BJ (cell line): ENCODE data around the gene ADTRP. TPM values are rescaled to one million over a fixed set of nuclear protein-coding genes. Genes with fewer than 3 reads are reported as not detected.

Experiments
- CTCF ChIA-PET: fragments of 350-600 bp; formaldehyde crosslinking; extraction: SDS; loops from one replicate; lab custom pipeline; 2021; ENCODE audit warnings: antibody characterized with exemption, inconsistent platforms; lab: Yijun Ruan, JAX
- POLR2A ChIA-PET: fragments of 300-600 bp; sonication (Branson Sonifier 250); formaldehyde crosslinking; extraction: SDS; loops from one replicate; lab custom pipeline; 2021; ENCODE audit warnings: antibody characterized with exemption; lab: Charles Lee
- DNase-seq: peaks from one replicate; pipeline ENCODE4 v3.0.0-alpha.2; 2011; ENCODE audit warnings: low read depth
- H3K27me3 ChIP-seq: 2 replicates; pipeline ENCODE4 v1.6.0; 2011; ENCODE audit warnings: low read length; ENCODE audit not compliant: control insufficient read depth, insufficient read depth
- H3K36me3 ChIP-seq: 2 replicates; pipeline ENCODE4 v1.5.1; 2011; ENCODE audit warnings: low read length; ENCODE audit not compliant: control insufficient read depth, insufficient read depth
- H3K4me3 ChIP-seq: 2 replicates; pipeline ENCODE4 v1.5.1; 2011; ENCODE audit warnings: low read depth, mild to moderate bottlenecking, control low read depth, low read length
- polyA plus RNA-seq: library from polyadenylated mRNA; depleted of rRNA; stranded (reverse); fragments of >200 nt; gene quantifications from 2 replicates; pipeline ENCODE4 v1.2.3, GENCODE V29; 2011
- TF ChIP-seq, protein P1 (sequence below): IDR thresholded peaks from 2 replicates; pipeline ENCODE4 v1.5.1; 2011; ENCODE audit warnings: low read depth, mild to moderate bottlenecking, control low read depth, inconsistent platforms, low read length, moderate library complexity; ENCODE audit not compliant: insufficient read depth

Gene ADTRP
- polyA plus RNA-seq, 1 experiment: 0.58 TPM

DNA sequence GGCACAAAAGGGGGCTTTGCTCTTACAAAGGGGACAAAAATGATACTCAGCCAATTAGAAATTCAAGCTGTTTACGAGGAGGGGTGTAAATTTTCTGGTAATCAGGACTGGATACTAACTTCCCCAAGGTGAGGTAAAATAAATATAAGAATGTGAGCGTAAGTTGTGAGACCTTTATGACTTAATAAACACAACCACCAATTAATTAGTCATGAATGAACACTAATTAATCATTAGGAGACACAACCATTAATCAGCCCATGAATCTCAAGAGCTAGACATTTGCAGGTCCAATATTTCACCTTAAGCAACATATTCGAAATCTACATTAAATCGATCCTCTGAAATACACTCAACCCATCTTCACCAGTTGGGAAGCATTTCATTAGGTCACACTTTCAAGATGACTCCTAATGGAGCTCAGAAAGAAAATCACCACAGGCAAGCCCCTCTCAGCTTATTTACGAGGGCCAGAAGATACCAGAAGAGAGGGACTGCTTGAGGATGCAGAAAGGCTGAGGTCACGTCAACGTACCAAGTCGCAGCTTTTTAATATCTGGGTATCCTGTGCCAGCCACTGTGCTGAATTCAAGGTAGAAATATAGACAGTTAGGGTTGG, 2.7 kb downstream of the ADTRP start:
- CTCF ChIA-PET: interaction anchor here (0.6 kb wide), 1 partner anchor 18 kb away, joined by 3 read pairs; no protein-coding TSS in a partner anchor
- Histone ChIP-seq H3K27me3 (no peaks in the 10 kb centered on the region), H3K36me3 (no peaks in the 10 kb centered on the region), H3K4me3 (no peak overlapping the region)
- POLR2A ChIA-PET: no interaction called here
- TF ChIP-seq, protein P1, sequence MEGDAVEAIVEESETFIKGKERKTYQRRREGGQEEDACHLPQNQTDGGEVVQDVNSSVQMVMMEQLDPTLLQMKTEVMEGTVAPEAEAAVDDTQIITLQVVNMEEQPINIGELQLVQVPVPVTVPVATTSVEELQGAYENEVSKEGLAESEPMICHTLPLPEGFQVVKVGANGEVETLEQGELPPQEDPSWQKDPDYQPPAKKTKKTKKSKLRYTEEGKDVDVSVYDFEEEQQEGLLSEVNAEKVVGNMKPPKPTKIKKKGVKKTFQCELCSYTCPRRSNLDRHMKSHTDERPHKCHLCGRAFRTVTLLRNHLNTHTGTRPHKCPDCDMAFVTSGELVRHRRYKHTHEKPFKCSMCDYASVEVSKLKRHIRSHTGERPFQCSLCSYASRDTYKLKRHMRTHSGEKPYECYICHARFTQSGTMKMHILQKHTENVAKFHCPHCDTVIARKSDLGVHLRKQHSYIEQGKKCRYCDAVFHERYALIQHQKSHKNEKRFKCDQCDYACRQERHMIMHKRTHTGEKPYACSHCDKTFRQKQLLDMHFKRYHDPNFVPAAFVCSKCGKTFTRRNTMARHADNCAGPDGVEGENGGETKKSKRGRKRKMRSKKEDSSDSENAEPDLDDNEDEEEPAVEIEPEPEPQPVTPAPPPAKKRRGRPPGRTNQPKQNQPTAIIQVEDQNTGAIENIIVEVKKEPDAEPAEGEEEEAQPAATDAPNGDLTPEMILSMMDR: no peak
- no peak for DNase-seq

- ChIA-PET CTCF (interaction anchor here (0.7 kb wide), 1 partner anchor 47 kb away, joined by 3 read pairs; no protein-coding TSS in a partner anchor), POLR2A (no interaction called here)
- no peak for DNase-seq
- TF ChIP-seq, protein P1: no peak
- Histone ChIP-seq H3K36me3 (no peaks in the 10 kb centered on the region), H3K4me3 (no peak overlapping the region), H3K27me3 (no peaks in the 10 kb centered on the region)
Observed at GRCh38 chr6:11774426-11774825, 4.2 kb downstream of the ADTRP start.

DNA sequence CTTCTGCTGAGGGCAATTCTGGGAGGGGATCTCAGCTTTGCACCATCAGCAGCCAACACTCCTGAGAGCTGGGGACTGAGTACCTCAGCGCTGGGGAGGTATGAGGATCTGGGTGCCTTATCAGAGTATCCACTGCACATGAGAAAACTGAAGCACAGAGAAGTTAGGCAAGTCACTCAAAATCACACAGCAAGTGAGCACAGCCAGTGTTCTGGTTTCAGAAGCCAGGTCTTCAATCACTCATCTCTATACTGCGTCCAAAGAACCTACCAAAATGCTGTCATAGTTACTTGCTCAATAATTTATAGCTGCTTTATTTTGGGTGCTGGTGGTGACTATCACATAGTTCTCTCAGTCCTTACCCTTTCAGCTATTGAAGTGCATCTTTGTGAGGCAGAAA, 5.0 kb downstream of the ADTRP start:
- H3K36me3 ChIP-seq: no peaks in the 10 kb centered on the region
- no peaks in the 10 kb centered on the region for H3K27me3 ChIP-seq
- POLR2A ChIA-PET: no interaction called here
- DNase-seq: no peak
- CTCF ChIA-PET: interaction anchor here (0.7 kb wide), 1 partner anchor 10 kb away, joined by 3 read pairs; no protein-coding TSS in a partner anchor
- TF ChIP-seq, protein P1: no peak
- H3K4me3 ChIP-seq: no peak overlapping the region

GRCh38 chr6:11773013-11773412, 5.6 kb downstream of the ADTRP start:
- TF ChIP-seq, protein P1: no peak
- POLR2A ChIA-PET: no interaction called here
- H3K36me3 ChIP-seq: no peaks in the 10 kb centered on the region
- H3K27me3 ChIP-seq: no peaks in the 10 kb centered on the region
- no peak for DNase-seq
- no peak overlapping the region for H3K4me3 ChIP-seq
- CTCF ChIA-PET: interaction anchor here (0.7 kb wide), 1 partner anchor 11 kb away, joined by 3 read pairs; no protein-coding TSS in a partner anchor

DNA sequence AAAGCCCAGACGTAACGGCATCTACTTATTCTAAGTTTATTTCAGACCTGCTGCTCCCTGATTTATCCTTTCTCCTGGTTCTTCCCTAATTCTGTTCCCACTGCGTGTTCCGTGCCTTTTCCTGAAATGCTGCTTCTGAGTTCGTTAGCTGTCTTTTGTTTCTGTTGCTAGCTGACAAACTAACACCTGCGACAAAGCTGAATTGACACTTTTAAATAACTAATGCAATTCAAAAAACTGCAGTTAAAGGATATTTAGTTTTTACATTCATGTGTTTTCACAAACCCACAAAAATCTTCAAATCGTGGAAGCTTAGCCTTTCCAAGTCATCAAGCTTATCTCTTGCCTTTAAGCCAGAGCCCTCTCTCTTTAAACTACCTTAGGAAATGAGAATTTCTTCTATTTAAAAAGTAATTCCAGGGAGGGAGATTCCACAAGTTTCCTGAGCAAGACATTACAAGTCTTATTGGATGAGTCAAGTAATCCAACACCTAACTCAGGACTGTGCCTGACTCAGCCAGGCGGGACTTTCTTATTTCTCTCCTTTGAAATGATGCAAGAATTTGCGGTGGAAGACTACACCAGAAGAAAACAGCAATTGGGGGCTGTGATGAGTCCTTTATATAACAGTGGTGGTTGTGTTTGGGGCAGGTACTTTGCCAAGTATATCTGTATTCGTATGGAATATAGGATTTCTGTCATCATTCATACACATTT, 6.3 kb downstream of the ADTRP start:
- Histone ChIP-seq H3K27me3 (no peaks in the 10 kb centered on the region), H3K36me3 (no peaks in the 10 kb centered on the region), H3K4me3 (no peak overlapping the region)
- TF ChIP-seq, protein P1: no peak
- peak; percentile 88 for DNase-seq
- POLR2A ChIA-PET: no interaction called here
- CTCF ChIA-PET: interaction anchor here (0.6 to 1.3 kb wide), 2 partner anchors 238 to 250 kb away, joined by 3 to 4 read pairs; no protein-coding TSS in a partner anchor
